Left renal pelvis (tissue), 4 donors: ENCODE results near the gene HIVEP2. TPM values are rescaled to one million over a fixed set of nuclear protein-coding genes. Genes with fewer than 3 reads are reported as not detected.
A peak's percentile ranks its signal among the peaks of the same experiment; 100 is the strongest.
"Not testable (repeated sequence)": the region's sequence is repeated elsewhere in the genome, so short reads cannot be mapped to it uniquely, and the experiment has no call there.

ENCODE experiments used
- DNase-seq, 4 donors: peaks; one replicate each; pipeline ENCODE4 v3.0.0-alpha.2; 2013; ENCODE audit warnings: low read depth in 4 of 4, low spot score in 3 of 4
- polyA plus RNA-seq, 4 donors: library from polyadenylated mRNA; unstranded; fragments of 120-200 nt; gene quantifications; one replicate each; pipeline ENCODE4 v1.2.1, GENCODE V29; 2013; ENCODE audit not compliant: insufficient read length in 4 of 4

HIVEP2 gene
- 10 to 100 TPM; 10.2 to 15.8 (median 13.0) TPM for polyA plus RNA-seq

GRCh38 chr6:142945049-142945445 is at the start of gene HIVEP2:
Gene HIVEP2, minus strand, starts transcription at chr6:142945176. Its CDS starts 170,438 bp downstream, at chr6:142774738.
- peak in 3 of 4 donors; percentile 64 to 76 (median 71) for DNase-seq

- no peak for DNase-seq
Measured at GRCh38 chr6:142993977-142994376, 49.0 kb upstream of the HIVEP2 start.

- no peak for DNase-seq
Measured at GRCh38 chr6:142987490-142987889, 42.5 kb upstream of the HIVEP2 start.

GRCh38 chr6:142985281-142985680 is 40.3 kb upstream of the HIVEP2 start:
- DNase-seq = no peak

GRCh38 chr6:142984386-142984785 is 39.4 kb upstream of the HIVEP2 start:
- DNase-seq = no peak

GRCh38 chr6:142975365-142975764 is 30.4 kb upstream of the HIVEP2 start:
- DNase-seq = no peak

- DNase-seq = not testable (repeated sequence)
Measured at GRCh38 chr6:142970941-142971340, 26.0 kb upstream of the HIVEP2 start.

- DNase-seq = no peak
Measured at GRCh38 chr6:142968601-142969000, 23.6 kb upstream of the HIVEP2 start.

- DNase-seq = no peak
Measured at GRCh38 chr6:142966294-142966693, 21.3 kb upstream of the HIVEP2 start.

GRCh38 chr6:142965164-142965563 is 20.2 kb upstream of the HIVEP2 start:
- no peak for DNase-seq

- no peak for DNase-seq
Measured at GRCh38 chr6:142960098-142960497, 15.1 kb upstream of the HIVEP2 start.

GRCh38 chr6:142958343-142958742 is 13.4 kb upstream of the HIVEP2 start:
- DNase-seq = no peak

GRCh38 chr6:142956726-142957125 is 11.8 kb upstream of the HIVEP2 start:
- no peak for DNase-seq

GRCh38 chr6:142954844-142955243 is 9.9 kb upstream of the HIVEP2 start:
- no peak for DNase-seq

GRCh38 chr6:142953373-142954273 is 8.6 kb upstream of the HIVEP2 start:
- DNase-seq = no peak

- no peak for DNase-seq
Measured at GRCh38 chr6:142952614-142953013, 7.6 kb upstream of the HIVEP2 start.

GRCh38 chr6:142950291-142950690 is 5.3 kb upstream of the HIVEP2 start:
- DNase-seq = no peak

GRCh38 chr6:142947714-142948480 is 2.9 kb upstream of the HIVEP2 start:
- DNase-seq = peak in 1 of 4 donors; percentile 58

GRCh38 chr6:142946924-142947713 is 2.1 kb upstream of the HIVEP2 start:
- peak in 3 of 4 donors; percentile 35 to 54 (median 53) for DNase-seq

GRCh38 chr6:142946181-142946923 is 1.4 kb upstream of the HIVEP2 start:
- DNase-seq = peak; percentile 87 to 95 (median 92)
